MM.1S (cell line): ENCODE measurements around the gene KRTAP12-3.

Experiments
- CTCF ChIP-seq: fragments of 300-600 bp; sonication (generic); IDR thresholded peaks from 2 replicates; pipeline ENCODE4 v1.5.1; 2016; ENCODE audit warnings: antibody characterized with exemption, low read length, mixed read lengths
- EZH2 ChIP-seq: fragments of 300-600 bp; sonication (generic); optimal IDR thresholded peaks from 2 replicates; pipeline ENCODE3; 2017; ENCODE audit warnings: low read depth, mild to moderate bottlenecking, antibody characterized with exemption, low read length, mixed read lengths
- EZH2phosphoT487 ChIP-seq: fragments of 300-600 bp; sonication (generic); IDR thresholded peaks from 2 replicates; pipeline ENCODE4 v1.6.1; 2018; ENCODE audit warnings: antibody characterized with exemption, low read length

GRCh38 chr21:44666401-44667320 is 8.9 kb downstream of the KRTAP12-3 start, which contains the start of gene KRTAP12-2:
- TF ChIP-seq CTCF (no peak), EZH2 (no peak), EZH2phosphoT487 (no peak)
